ENCODE results near the gene CPXM2.

CPXM2 gene

GRCh38 chr10:123771877-123772644 is 119.5 kb downstream of the CPXM2 start:
- DNase-seq (ENCODE audit: low spot score): no peak

- DNase-seq (ENCODE audit: low spot score): no peak
Measured at GRCh38 chr10:123769647-123770046, 122.0 kb downstream of the CPXM2 start.

GRCh38 chr10:123766761-123767160 is 124.8 kb downstream of the CPXM2 start:
- DNase-seq (ENCODE audit: low spot score): no peak

- DNase-seq (ENCODE audit: low spot score): no peak
Measured at GRCh38 chr10:123766012-123766411, 125.6 kb downstream of the CPXM2 start.

- DNase-seq (ENCODE audit: low spot score): no peak
Measured at GRCh38 chr10:123761666-123762230, 129.9 kb downstream of the CPXM2 start.

- no peak for DNase-seq (ENCODE audit: low spot score)
Measured at GRCh38 chr10:123761038-123761428, 130.6 kb downstream of the CPXM2 start.

- DNase-seq (ENCODE audit: low spot score): no peak
Measured at GRCh38 chr10:123760356-123761037, 131.1 kb downstream of the CPXM2 start.

GRCh38 chr10:123759501-123760031 is 132.0 kb downstream of the CPXM2 start:
- DNase-seq (ENCODE audit: low spot score): no peak

GRCh38 chr10:123759041-123759440 is 132.6 kb downstream of the CPXM2 start:
- no peak for DNase-seq (ENCODE audit: low spot score)

- no peak for DNase-seq (ENCODE audit: low spot score)
Measured at GRCh38 chr10:123757853-123758252, 133.8 kb downstream of the CPXM2 start.

GRCh38 chr10:123755061-123755460 is 136.5 kb downstream of the CPXM2 start:
- no peak for DNase-seq (ENCODE audit: low spot score)

GRCh38 chr10:123754123-123754522 is 137.5 kb downstream of the CPXM2 start:
- no peak for DNase-seq (ENCODE audit: low spot score)

- no peak for DNase-seq (ENCODE audit: low spot score)
Measured at GRCh38 chr10:123751342-123752134, 140.1 kb downstream of the CPXM2 start.

- no peak for DNase-seq (ENCODE audit: low spot score)
Measured at GRCh38 chr10:123750901-123751300, 140.7 kb downstream of the CPXM2 start.

- no peak for DNase-seq (ENCODE audit: low spot score)
Measured at GRCh38 chr10:123748711-123749110, 142.9 kb downstream of the CPXM2 start.

- no peak for DNase-seq (ENCODE audit: low spot score)
Measured at GRCh38 chr10:123747426-123747825, 144.2 kb downstream of the CPXM2 start.

GRCh38 chr10:123746942-123747341 is 144.7 kb downstream of the CPXM2 start:
- no peak for DNase-seq (ENCODE audit: low spot score)

GRCh38 chr10:123746520-123746919 is 145.1 kb downstream of the CPXM2 start:
- no peak for DNase-seq (ENCODE audit: low spot score)

- peak; percentile 67 for DNase-seq (ENCODE audit: low spot score)
Measured at GRCh38 chr10:123746061-123746460, 145.5 kb downstream of the CPXM2 start.

GRCh38 chr10:123744224-123744536 is 147.4 kb downstream of the CPXM2 start:
- no peak for DNase-seq (ENCODE audit: low spot score)

- DNase-seq (ENCODE audit: low spot score): no peak
Measured at GRCh38 chr10:123743441-123744223, 148.0 kb downstream of the CPXM2 start.
